Left colon (tissue), 2 donors: ENCODE results near the gene SEZ6L. TPM values are rescaled to one million over a fixed set of nuclear protein-coding genes. Genes with fewer than 3 reads are reported as not detected.

ENCODE experiments used
- ATAC-seq: fragments of 200-7000 bp; cut with Tn5 transposase; one replicate; pipeline ENCODE4 v1.9.1; 2020; ENCODE audit warnings: mild to moderate bottlenecking, moderate library complexity
- DNase-seq, 2 donors: peaks; one replicate each; pipeline ENCODE4 v3.0.0-alpha.2; 2020
- intact Hi-C, 2 donors: fragments of 100-400 bp; cut with DNase I in 1 of 2; cut with micrococcal nuclease in 1 of 2; formaldehyde crosslinking; loops; one replicate each; pipeline versions ENCODE4 v1.11.2 to v1.14.0; 2022; cut with DNase I, micrococcal nuclease
- total RNA-seq, 2 donors: library from RNA; stranded (reverse); fragmentation: NEBNext Ultra II Directional; extraction: Animal tissue kit (Norgen Biotek cat#: 25700); gene quantifications; one replicate each; pipeline ENCODE4 v1.2.1, GENCODE V29; 2021
- donor health status: DM: no; HTN: no; CAD: no.
- donor health status: DM: yes; HTN: yes; CAD: no.

The SEZ6L gene
- total RNA-seq, 2 donors from 2014 or later = 0.08 to 0.09 TPM

- ATAC-seq (no peak), DNase-seq (no peak)
- intact Hi-C loops = no loop called here
Observed at GRCh38 chr22:26170795-26171580, 1.7 kb downstream of the SEZ6L start.

DNA sequence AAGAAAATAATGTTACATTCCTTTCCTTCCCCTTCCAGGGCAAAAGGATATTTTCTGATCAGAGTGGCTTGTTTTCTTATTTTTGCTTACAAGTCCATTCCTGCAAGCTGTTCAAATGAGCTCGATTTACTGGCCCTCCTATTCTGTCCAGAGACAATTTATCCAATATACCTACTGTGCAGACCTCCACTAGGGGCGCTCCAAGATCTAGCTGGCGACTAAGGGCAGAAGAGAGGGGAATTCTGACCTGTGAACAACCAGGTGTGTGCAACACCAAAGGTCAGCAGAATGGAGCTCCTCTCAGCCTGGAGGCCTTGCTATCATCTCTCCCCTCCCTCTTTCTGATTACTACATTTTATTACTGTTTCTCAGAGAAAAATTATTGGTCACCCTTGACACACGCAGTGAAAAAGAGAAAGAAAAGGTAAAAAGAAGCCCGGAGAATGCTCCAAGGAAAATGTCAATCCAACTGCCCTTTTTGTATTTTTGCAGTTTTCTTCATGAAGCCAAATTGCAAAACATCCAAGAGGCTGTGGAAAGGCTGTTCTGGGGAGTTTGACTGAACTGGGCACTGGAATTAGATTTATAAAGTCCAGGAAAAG, 3.2 kb downstream of the SEZ6L start:
- ATAC-seq (peak; percentile 64), DNase-seq (peak in 1 of 2 donors; percentile 62)
- intact Hi-C loops = no loop called here

GRCh38 chr22:26174280-26174679, 5.0 kb downstream of the SEZ6L start:
- peak; percentile 43 for ATAC-seq
- no peak for DNase-seq
- intact Hi-C loops = no loop called here

DNA sequence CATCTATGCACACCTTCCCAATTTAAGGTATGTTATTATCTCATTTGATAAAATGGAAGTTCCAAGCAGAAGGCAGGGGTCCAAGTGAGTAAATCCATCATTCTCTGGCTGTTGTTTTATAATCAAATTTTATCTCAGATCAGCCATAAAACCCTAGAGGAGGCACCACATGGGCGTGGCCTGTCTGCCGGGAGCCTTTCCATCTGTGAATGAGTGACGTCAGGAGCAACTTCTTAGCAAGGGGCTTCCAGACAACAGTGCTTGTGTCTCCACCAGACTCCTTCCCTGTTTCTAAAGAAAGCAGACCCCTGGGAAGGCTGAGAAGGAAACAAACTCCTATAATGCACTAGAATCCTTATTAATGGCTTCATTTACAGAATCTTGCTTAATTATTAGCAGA, 13.5 kb downstream of the SEZ6L start:
- DNase-seq (no peak), ATAC-seq (no peak)
- intact Hi-C loops = no loop called here

GRCh38 chr22:26185190-26185589, 15.9 kb downstream of the SEZ6L start:
- intact Hi-C loops = no loop called here
- no peak for ATAC-seq
- DNase-seq = no peak

GRCh38 chr22:26188341-26188740, 19.1 kb downstream of the SEZ6L start:
- no peak for ATAC-seq
- DNase-seq = no peak
- intact Hi-C loops = no loop called here

DNA sequence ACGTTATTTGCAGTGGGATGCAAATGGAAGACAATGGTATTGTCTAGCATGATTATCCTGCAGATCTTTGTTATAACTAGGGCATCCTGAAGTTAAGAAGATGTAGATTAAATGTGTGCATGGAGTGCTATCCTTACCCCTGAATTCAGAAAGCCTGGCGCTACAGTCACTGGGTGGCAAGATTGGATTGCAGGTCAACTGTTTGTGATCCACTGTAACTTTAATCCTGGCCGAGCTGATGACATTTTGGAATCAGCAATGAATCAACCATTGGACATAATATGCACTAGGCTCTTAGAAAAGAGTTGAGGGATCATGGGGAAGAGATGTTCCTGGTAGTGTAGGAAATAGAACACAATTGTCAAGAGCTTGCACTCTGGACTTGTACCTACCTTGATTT, 25.1 kb downstream of the SEZ6L start:
- no peak for ATAC-seq
- intact Hi-C loops = no loop called here
- DNase-seq = no peak

GRCh38 chr22:26194877-26195276, 25.6 kb downstream of the SEZ6L start:
- intact Hi-C loops = no loop called here
- ATAC-seq = no peak
- no peak for DNase-seq

GRCh38 chr22:26196657-26197056, 27.4 kb downstream of the SEZ6L start:
- DNase-seq (no peak), ATAC-seq (no peak)
- intact Hi-C loops = no loop called here

GRCh38 chr22:26197425-26197824, 28.2 kb downstream of the SEZ6L start:
- intact Hi-C loops = no loop called here
- ATAC-seq = no peak

GRCh38 chr22:26199665-26200064, 30.4 kb downstream of the SEZ6L start:
- intact Hi-C loops = no loop called here
- no peak for DNase-seq
- no peak for ATAC-seq

More at GRCh38 chr22:26197425-26197824, 28.2 kb downstream of the SEZ6L start:
- no peak for DNase-seq

- DNase-seq (no peak), ATAC-seq (no peak)
- intact Hi-C loops = no loop called here
Observed at GRCh38 chr22:26202280-26202924, 33.1 kb downstream of the SEZ6L start.

GRCh38 chr22:26205494-26205893, 36.2 kb downstream of the SEZ6L start:
- intact Hi-C loops = no loop called here
- no peak for DNase-seq
- ATAC-seq = no peak

DNA sequence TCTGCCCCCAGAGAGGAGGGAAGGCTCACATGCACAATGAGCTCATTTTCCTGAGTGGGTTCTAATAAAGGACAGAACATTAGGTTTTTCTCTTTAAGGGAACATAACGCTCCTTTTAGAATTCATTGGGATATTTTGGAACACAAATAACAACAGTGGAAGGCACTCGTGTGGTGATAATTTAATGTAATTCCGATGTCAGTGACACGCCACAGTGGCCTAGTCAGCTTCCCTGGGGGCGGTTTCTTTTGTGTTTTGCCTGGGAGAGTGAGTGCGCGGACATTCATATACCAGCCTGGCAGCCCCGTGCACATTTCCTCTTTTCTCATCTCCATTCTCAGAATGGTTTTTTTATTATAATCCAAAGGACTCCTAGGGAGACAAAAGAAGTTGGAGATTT, 41.1 kb downstream of the SEZ6L start:
- DNase-seq (no peak), ATAC-seq (no peak)
- intact Hi-C loops = no loop called here

DNA sequence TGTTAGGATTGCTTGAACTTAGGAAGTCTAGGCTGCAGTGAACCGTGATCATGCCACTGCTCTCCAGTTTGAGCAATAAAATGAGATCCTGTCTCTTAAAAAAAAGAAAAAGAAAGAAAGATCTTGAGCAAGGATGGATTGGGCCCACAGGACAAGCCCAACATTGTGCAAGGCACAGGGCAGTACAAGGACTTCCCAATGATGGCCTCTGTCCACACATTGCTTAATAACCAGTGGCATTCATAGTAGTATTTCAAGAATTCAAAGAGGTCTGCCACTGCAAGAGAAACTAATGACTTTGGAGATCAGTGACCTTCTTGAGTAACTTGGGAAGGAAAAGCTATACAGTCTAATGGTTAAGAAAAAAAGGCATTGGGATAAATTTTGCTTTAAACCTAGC, 44.6 kb downstream of the SEZ6L start:
- ATAC-seq (no peak), DNase-seq (no peak)
- intact Hi-C loops = no loop called here

- DNase-seq = no peak
- intact Hi-C loops = no loop called here
- ATAC-seq = no peak
Observed at GRCh38 chr22:26214466-26214865, 45.2 kb downstream of the SEZ6L start.

GRCh38 chr22:26215736-26216135, 46.5 kb downstream of the SEZ6L start:
- DNase-seq = no peak
- ATAC-seq = no peak
- intact Hi-C loops = no loop called here

DNA sequence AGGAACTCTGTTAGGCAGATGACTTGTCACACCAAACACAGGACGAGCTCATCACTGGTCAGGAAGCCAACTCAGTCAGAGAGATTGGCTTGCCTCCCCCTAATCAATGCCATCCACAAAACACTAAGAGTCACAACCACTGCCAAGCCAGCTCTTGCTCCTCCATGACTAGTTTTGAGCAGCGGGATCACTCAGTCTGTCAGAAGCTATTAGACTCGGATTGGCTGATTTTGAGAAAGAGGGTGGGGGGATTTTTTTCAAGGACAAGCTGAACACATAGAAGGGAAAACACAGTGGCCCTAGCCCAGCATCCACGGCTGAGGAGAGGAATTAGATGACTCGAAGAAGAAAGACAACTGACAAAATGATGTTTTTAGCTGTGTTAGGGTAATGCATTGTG, 55.9 kb downstream of the SEZ6L start:
- intact Hi-C loops = no loop called here
- DNase-seq (no peak), ATAC-seq (no peak)

- DNase-seq (no peak), ATAC-seq (no peak)
- intact Hi-C loops = no loop called here
Observed at GRCh38 chr22:26226538-26227297, 57.5 kb downstream of the SEZ6L start.

DNA sequence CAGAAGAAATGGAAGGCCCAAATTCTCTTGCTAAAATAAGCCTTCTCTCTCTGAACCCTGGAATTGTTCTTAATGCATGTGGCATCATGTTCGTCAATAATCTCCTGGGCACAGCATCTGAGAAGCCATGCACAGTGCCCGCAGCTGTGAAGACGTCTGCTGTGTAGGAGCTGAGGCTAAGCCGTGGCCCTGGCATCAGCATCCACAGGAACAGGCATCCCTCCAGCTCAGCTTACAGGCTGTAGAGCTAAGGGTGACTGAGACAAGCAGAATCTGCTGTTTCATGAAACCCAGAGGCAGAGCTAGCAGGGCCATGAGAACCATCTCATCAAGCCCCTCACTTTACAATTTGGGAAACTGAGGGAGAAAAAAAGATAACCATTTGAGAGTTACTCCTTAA, 60.6 kb downstream of the SEZ6L start:
- intact Hi-C loops = no loop called here
- ATAC-seq (no peak), DNase-seq (no peak)
